A673 (cell line): ENCODE data around the gene UHRF2. TPM values are rescaled to one million over a fixed set of nuclear protein-coding genes. Genes with fewer than 3 reads are reported as not detected.

ENCODE experiments used
- BruUV-seq: library from RNA; stranded (reverse); fragments of 400-500 nt; replicated peaks from 2 replicates; lab custom pipeline; 2021; lab: Mats Ljungman, UMichigan
- CTCF ChIA-PET: fragments of 300-600 bp; sonication (Branson Sonifier 250); formaldehyde crosslinking; loops from one replicate; lab custom pipeline; 2022; ENCODE audit warnings: antibody characterized with exemption; lab: Charles Lee
- POLR2A ChIA-PET: fragments of 300-600 bp; sonication (Branson Sonifier 250); formaldehyde crosslinking; loops from one replicate; lab custom pipeline; 2022; ENCODE audit warnings: antibody characterized with exemption; ENCODE audit not compliant: low non-redundant PET; lab: Charles Lee
- DNase-seq: peaks from one replicate; pipeline ENCODE4 v3.0.0-alpha.2; 2015; ENCODE audit warnings: low spot score
- H3K27ac ChIP-seq: fragments of 200-600 bp; sonication (generic); 2 replicates; pipeline ENCODE4 v1.5.1; 2016; ENCODE audit warnings: mixed run types, low read depth, mild to moderate bottlenecking, mixed read lengths, antibody characterized with exemption, low read length; ENCODE audit not compliant: poor library complexity, severe bottlenecking
- H3K27me3 ChIP-seq: fragments of 200-600 bp; sonication (generic); replicated peaks from 2 replicates; pipeline ENCODE4 v1.6.1; 2017; ENCODE audit warnings: mixed run types, low read depth, mild to moderate bottlenecking, mixed read lengths, antibody characterized with exemption, low read length; ENCODE audit not compliant: insufficient read depth, poor library complexity
- H3K36me3 ChIP-seq: fragments of 200-600 bp; sonication (generic); 2 replicates; pipeline ENCODE4 v1.6.1; 2016; ENCODE audit warnings: mixed run types, mild to moderate bottlenecking, mixed read lengths, antibody characterized with exemption, low read length; ENCODE audit not compliant: insufficient read depth, poor library complexity, severe bottlenecking
- H3K4me1 ChIP-seq: fragments of 200-600 bp; sonication (generic); 2 replicates; pipeline ENCODE4 v1.6.1; 2017; ENCODE audit warnings: mixed run types, mild to moderate bottlenecking, mixed read lengths, antibody characterized with exemption, low read length; ENCODE audit not compliant: insufficient read depth, poor library complexity, severe bottlenecking
- H3K4me3 ChIP-seq: fragments of 200-600 bp; sonication (generic); 2 replicates; pipeline ENCODE4 v1.5.1; 2016; ENCODE audit warnings: low read depth, mixed run types, mild to moderate bottlenecking, mixed read lengths, low read length; ENCODE audit not compliant: poor library complexity, severe bottlenecking
- H3K9me3 ChIP-seq: fragments of 200-600 bp; sonication (generic); 2 replicates; pipeline ENCODE4 v1.6.1; 2016; ENCODE audit warnings: mixed run types, low read depth, mild to moderate bottlenecking, mixed read lengths, antibody characterized with exemption, low read length; ENCODE audit not compliant: poor library complexity, severe bottlenecking
- EZH2 ChIP-seq: fragments of 200-600 bp; sonication (generic); IDR thresholded peaks from 2 replicates; pipeline ENCODE4 v1.6.1; 2017; ENCODE audit warnings: borderline replicate concordance, low read depth, mild to moderate bottlenecking, mixed read lengths, antibody characterized with exemption, low read length; ENCODE audit not compliant: poor library complexity, severe bottlenecking
- intact Hi-C: fragments of 100-400 bp; cut with micrococcal nuclease; formaldehyde crosslinking; loops from one replicate; pipeline ENCODE4 v1.10.0; 2022; ENCODE audit not compliant: unreplicated experiment
- total RNA-seq: library from RNA; stranded (reverse); gene quantifications from 2 replicates; pipeline ENCODE4 v1.2.3, GENCODE V29; 2021
- TF ChIP-seq, protein P1 (sequence below): fragments of 300-800, 200-600 bp; sonication (generic); conservative IDR thresholded peaks from 2 replicates; pipeline ENCODE4 v1.5.1; 2017; ENCODE audit warnings: low read depth, mild to moderate bottlenecking, antibody characterized with exemption, low read length, moderate library complexity, mixed read lengths

The UHRF2 gene
- total RNA-seq, 1 experiment from 2014 or later = 53.0 TPM

DNA sequence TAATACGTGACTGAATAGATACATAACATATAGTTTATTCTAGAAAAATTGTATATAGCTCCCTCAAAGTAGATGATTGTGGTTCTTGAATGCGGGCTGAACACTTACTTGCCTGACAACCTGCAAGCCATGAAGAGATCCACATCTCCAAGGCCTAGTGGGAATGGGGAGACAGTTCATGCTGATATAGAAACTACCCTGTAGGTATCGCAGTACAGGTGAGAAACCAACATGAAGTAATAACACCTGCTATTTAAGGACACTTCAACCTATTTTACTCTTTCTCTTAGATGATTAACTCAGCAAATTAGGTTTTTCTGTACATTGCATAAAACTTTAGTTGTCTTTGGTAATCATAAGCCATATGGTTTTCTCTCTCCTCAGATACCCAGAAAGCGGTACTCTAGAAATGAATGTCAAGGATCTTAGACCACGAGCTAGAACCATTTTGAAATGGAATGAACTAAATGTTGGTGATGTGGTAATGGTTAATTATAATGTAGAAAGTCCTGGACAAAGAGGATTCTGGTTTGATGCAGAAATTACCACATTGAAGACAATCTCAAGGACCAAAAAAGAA is 47.3 kb downstream of the UHRF2 start:
- Histone ChIP-seq H3K27ac (no peak overlapping the region), H3K27me3 (no peaks in the 10 kb centered on the region), H3K9me3 (no peaks in the 10 kb centered on the region), H3K36me3 (no peaks in the 10 kb centered on the region), H3K4me1 (no peaks in the 10 kb centered on the region), H3K4me3 (no peak overlapping the region)
- CTCF ChIA-PET = no interaction called here
- TF ChIP-seq EZH2 = no peak
- TF ChIP-seq, protein P1, sequence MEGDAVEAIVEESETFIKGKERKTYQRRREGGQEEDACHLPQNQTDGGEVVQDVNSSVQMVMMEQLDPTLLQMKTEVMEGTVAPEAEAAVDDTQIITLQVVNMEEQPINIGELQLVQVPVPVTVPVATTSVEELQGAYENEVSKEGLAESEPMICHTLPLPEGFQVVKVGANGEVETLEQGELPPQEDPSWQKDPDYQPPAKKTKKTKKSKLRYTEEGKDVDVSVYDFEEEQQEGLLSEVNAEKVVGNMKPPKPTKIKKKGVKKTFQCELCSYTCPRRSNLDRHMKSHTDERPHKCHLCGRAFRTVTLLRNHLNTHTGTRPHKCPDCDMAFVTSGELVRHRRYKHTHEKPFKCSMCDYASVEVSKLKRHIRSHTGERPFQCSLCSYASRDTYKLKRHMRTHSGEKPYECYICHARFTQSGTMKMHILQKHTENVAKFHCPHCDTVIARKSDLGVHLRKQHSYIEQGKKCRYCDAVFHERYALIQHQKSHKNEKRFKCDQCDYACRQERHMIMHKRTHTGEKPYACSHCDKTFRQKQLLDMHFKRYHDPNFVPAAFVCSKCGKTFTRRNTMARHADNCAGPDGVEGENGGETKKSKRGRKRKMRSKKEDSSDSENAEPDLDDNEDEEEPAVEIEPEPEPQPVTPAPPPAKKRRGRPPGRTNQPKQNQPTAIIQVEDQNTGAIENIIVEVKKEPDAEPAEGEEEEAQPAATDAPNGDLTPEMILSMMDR = no peak
- POLR2A ChIA-PET = no interaction called here
- intact Hi-C loops = no loop called here
- DNase-seq = no peak
- no TSS peak for BruUV-seq

GRCh38 chr9:6461619-6462018 is 48.6 kb downstream of the UHRF2 start:
- DNase-seq = no peak
- H3K27me3 ChIP-seq = no peaks in the 10 kb centered on the region
- H3K9me3 ChIP-seq = no peaks in the 10 kb centered on the region
- H3K4me1 ChIP-seq = no peaks in the 10 kb centered on the region
- no TSS peak for BruUV-seq
- intact Hi-C loops = no loop called here
- no peak overlapping the region for H3K27ac ChIP-seq
- POLR2A ChIA-PET = no interaction called here
- no peak overlapping the region for H3K4me3 ChIP-seq
- CTCF ChIA-PET = no interaction called here
- TF ChIP-seq EZH2 = no peak
- TF ChIP-seq, protein P1 = no peak
- H3K36me3 ChIP-seq = peaks cover 2% of the 10 kb centered on the region

DNA sequence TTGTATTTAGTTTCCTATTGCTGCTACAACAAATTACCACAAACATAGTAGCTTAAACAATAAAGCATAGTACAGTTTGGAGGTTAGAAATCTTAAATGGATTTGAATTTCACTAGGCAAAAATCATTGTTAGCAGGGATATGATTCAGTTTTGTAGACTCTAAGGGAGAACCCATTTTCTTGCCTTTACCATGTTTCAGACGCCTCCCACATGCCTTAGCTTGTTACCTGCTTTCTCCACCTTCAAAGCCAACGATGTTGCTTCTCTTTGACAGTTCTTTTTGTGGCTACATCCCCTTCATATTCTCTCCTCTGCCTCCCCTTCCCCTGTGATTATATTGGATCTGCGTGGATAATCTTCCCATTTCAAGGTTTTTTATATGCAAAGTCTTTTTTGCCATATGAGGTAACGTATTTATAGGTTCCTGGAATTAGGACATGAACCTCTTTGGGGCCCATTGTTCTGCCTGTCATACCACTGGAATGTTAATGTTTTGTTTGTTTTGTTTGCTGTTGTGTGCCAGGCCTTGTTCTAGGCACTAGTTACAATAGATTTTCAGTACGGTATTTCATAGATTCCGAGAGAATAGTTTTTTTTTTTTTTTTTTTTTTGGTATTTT is 54.1 kb downstream of the UHRF2 start:
- ChIA-PET POLR2A (interaction anchor here (0.6 kb wide), 1 partner anchor 1657 kb away, joined by 5 read pairs; no protein-coding TSS in a partner anchor), CTCF (no interaction called here)
- Histone ChIP-seq H3K4me3 (no peak overlapping the region), H3K36me3 (peaks cover 4% of the 10 kb centered on the region), H3K27me3 (no peaks in the 10 kb centered on the region), H3K27ac (no peak overlapping the region), H3K4me1 (peaks cover 4% of the 10 kb centered on the region), H3K9me3 (no peaks in the 10 kb centered on the region)
- no TSS peak for BruUV-seq
- TF ChIP-seq, protein P1 = no peak
- TF ChIP-seq EZH2 = no peak
- DNase-seq = no peak
- intact Hi-C loops = no loop called here
